ENCODE results near the gene CACHD1.

Gene CACHD1

DNA sequence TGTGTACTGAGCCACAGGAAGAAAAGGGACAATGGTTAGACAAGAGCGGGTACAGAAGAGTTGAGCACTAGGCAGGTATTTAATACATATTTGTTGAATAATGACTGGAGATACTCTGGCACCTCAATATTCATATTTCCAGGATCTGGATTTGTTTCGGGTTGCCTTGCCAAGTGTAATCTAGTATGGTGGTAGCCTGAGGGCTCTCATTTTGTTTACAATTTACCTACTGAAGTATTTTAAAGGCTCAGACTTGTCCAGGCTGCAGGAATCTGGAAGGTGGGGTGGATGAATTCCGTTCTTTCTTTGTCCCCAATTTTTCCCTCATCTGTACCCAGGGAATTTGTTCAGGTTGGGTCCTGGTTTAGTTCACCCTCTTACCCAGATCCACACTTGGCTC lies 95.0 kb downstream of the CACHD1 start:
- Mint-ChIP-seq H3K27me3 (peaks cover 32% of the 10 kb centered on the region), H3K9me3 (no peaks in the 10 kb centered on the region), H3K4me1 (no peaks in the 10 kb centered on the region), H3K4me3 (no peak overlapping the region), H3K27ac (no peak overlapping the region), H3K36me3 (no peaks in the 10 kb centered on the region)
- no peak for ATAC-seq

DNA sequence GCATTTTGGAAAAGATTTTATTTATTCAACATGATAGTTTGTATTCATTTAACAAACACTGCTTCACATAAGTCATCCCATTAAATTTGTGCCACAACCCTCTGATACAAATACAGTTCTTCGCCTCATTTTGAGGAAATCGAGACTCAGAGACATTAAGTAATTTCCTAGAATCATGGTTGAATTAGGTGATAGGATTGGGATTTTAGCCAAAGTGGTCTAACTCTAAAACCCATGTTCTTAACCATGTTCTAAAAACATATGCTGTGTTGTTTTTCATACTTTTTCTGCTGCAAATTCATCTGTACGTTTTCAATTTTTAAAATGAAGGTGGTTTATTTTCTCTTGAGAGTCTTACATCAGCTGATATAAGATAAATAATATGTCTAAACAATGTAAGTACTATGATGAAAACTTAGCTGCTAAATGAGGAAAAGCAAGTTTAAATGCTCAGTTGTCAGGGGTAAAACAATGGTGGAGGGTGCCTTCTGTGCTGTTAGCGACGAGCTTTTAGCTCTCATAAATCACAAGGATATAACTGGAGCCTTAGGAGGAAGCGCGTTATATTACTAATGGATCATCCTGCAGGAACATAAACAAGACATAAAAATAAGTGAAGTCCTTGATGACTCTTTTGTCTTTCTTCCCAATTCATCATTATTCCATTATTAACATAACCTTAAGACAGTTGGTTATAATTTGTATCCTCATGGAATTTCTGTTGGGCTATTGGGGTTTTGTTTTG lies 97.7 kb downstream of the CACHD1 start:
- H3K27ac Mint-ChIP-seq = no peak overlapping the region

DNA sequence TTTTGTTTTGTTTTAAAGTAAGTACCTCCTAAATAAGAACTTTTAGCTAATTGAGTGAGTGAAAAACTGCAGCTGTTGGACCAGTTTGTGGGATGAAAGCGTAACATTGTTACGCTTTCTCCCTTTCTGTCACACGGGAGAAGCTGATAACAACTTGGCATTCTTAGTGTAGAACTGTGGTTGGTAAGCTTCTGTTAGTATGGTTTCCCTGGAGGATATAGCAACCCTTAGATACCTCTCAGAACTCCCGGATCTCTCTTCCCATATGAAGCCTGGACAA lies 98.2 kb downstream of the CACHD1 start:
- Mint-ChIP-seq H3K4me1 (no peaks in the 10 kb centered on the region), H3K36me3 (no peaks in the 10 kb centered on the region), H3K27ac (no peak overlapping the region), H3K27me3 (peaks cover 14% of the 10 kb centered on the region), H3K4me3 (no peak overlapping the region), H3K9me3 (no peaks in the 10 kb centered on the region)
- ATAC-seq = no peak

More for the DNA sequence above, 97.7 kb downstream of the CACHD1 start:
- Mint-ChIP-seq H3K27me3 (peaks cover 14% of the 10 kb centered on the region), H3K36me3 (no peaks in the 10 kb centered on the region), H3K9me3 (no peaks in the 10 kb centered on the region), H3K4me1 (no peaks in the 10 kb centered on the region), H3K4me3 (no peak overlapping the region)
- no peak for ATAC-seq

DNA sequence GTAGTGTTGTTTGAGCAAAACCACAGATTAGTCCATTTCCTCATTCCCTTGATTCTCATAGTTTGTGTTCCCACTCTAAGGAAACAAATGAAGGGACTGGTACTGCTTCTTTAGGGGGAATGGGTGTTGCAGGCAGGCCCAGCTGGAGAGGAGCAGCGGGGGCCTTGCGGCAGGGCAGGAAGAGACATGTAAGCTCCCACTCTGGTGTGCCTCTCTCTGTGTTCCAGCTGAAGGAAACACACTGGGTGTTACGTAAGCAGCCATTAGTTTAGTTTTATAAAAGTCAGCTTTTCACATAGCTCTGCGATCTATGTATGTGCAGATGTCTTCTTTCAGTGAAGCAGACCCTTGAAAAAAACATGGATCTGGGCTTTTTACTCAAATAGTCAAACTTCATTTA lies 99.5 kb downstream of the CACHD1 start:
- Mint-ChIP-seq H3K4me1 (no peaks in the 10 kb centered on the region), H3K9me3 (no peaks in the 10 kb centered on the region), H3K27me3 (peaks cover 11% of the 10 kb centered on the region), H3K27ac (no peak overlapping the region), H3K4me3 (no peak overlapping the region), H3K36me3 (no peaks in the 10 kb centered on the region)
- ATAC-seq = no peak

DNA sequence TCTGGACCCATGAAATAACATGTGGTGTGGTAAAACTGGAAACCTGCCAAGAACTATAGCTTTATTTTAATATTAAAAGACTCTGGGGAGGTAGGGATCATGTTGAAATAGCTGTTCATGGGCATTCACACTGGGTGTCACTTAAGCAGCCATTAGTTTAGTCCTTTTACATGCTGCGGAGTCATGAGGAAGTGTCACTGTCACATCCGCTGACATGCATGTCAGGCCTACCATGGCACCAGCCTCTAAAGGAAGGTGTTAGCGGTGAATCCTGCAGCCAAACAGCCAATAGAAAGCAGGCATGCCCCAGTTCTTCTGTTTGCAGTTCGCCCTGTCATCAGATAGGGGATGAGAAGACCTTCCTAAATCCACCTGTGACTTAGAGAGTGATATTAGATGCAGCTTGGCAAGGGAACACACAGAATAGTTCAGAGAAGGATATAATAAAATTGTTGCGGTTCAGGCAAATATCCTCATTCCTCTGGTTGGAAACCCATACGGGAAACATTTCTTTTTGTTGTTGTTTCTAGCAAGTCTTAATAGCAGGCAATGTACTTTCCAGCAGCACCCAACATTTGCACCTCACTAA lies 100.4 kb downstream of the CACHD1 start:
- Mint-ChIP-seq H3K4me1 (no peaks in the 10 kb centered on the region), H3K27ac (no peak overlapping the region), H3K4me3 (no peak overlapping the region), H3K27me3 (peaks cover 1% of the 10 kb centered on the region), H3K36me3 (no peaks in the 10 kb centered on the region), H3K9me3 (no peaks in the 10 kb centered on the region)
- no peak for ATAC-seq

DNA sequence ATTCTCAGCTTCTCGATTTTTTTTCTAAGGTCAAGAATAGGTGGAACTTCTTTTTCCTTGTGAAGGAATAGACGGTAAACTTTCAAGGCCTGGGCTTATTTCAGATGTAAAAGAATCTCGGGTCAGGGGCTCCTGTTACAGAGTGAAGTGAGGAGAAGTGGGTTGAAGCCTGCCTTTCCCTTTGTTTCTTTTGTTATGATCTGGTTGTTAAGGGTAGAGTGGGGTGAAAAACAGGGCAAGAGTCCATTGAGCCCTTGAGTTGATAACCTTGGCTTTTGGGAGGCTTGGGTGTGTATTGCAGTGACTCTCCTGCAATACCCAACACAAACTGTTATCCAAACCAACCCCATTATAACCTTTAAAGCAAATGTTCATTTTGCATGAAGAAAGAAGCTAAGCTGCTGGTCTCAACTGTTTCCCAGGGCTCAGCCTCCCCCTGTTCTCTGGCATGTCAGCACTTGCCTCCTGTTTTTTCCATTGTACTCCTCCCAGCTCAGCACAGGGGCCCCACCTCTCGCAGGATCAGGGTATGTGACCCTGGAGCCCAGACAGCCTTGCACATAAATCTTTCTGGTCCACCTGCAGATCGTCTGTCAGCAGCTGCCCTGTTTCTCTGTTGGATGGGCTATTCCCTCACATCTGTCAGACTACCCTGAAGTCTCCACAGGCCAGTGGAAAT lies 102.4 kb downstream of the CACHD1 start:
- ATAC-seq = no peak
- Mint-ChIP-seq H3K4me1 (no peaks in the 10 kb centered on the region), H3K9me3 (no peaks in the 10 kb centered on the region), H3K36me3 (no peaks in the 10 kb centered on the region), H3K27me3 (no peaks in the 10 kb centered on the region), H3K27ac (no peak overlapping the region), H3K4me3 (no peak overlapping the region)

DNA sequence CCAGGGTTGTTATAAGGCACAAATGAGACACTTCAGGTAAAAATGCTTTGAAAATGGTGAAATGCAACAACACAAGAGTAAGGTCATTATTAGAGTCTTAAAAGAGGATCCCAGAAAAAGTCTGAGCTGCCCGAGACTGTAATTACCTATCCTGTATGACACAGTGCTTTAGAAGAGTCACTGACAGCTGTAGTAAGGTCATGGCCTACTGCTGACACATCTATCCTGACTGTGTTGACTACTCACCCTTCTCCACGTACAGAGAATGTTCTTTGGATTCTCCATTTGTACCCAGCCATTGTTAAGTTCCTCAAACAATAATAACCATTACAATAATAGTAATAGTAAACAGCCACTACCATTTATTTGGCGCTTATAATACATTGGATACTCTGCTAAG lies 104.4 kb downstream of the CACHD1 start:
- no peaks in the 10 kb centered on the region for H3K27me3 Mint-ChIP-seq
- no peak overlapping the region for H3K27ac Mint-ChIP-seq
- no peak for ATAC-seq
- H3K36me3 Mint-ChIP-seq = no peaks in the 10 kb centered on the region
- no peak overlapping the region for H3K4me3 Mint-ChIP-seq
- H3K9me3 Mint-ChIP-seq = no peaks in the 10 kb centered on the region
- no peaks in the 10 kb centered on the region for H3K4me1 Mint-ChIP-seq

DNA sequence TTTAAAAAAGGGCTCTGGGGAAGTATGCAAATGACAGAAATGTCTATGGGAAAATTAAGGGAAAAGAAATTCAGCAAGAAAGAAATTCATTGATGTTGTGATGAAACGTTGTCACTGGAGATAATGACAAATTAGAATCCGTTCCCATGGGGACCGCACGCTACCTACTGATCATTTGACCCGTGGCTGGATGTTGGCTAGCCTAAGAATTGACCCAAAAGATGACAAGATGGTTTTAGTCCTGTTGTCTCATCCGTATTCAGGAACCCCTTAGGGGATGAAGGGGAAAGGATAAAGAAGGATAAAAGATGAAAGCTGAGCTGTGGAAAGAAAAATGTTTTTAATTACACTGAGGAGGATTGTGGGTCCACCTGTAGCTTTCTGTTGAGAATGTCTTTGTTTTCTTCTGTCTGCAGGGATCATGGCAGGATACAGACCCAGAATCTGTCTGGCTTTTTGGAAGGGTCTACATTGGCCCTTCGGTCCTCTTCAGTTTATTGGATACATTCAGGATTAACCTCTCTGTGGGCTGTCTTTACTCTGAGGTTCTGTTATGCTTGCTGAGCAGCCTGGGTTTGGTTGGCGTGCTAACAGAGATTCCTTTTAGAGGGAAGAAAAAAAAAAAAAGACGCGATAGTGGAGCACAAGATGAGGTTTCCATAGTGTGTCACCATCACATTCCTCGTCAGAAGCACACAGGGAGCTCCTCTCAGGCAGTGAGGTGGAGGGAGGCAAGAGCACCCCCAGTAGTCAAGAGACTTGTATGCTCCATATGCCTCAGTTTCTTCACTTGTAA lies 106.2 kb downstream of the CACHD1 start:
- H3K9me3 Mint-ChIP-seq = no peaks in the 10 kb centered on the region
- no peak overlapping the region for H3K27ac Mint-ChIP-seq
- H3K4me1 Mint-ChIP-seq = no peaks in the 10 kb centered on the region
- H3K4me3 Mint-ChIP-seq = no peak overlapping the region
- no peaks in the 10 kb centered on the region for H3K27me3 Mint-ChIP-seq
- no peaks in the 10 kb centered on the region for H3K36me3 Mint-ChIP-seq
- ATAC-seq = no peak

DNA sequence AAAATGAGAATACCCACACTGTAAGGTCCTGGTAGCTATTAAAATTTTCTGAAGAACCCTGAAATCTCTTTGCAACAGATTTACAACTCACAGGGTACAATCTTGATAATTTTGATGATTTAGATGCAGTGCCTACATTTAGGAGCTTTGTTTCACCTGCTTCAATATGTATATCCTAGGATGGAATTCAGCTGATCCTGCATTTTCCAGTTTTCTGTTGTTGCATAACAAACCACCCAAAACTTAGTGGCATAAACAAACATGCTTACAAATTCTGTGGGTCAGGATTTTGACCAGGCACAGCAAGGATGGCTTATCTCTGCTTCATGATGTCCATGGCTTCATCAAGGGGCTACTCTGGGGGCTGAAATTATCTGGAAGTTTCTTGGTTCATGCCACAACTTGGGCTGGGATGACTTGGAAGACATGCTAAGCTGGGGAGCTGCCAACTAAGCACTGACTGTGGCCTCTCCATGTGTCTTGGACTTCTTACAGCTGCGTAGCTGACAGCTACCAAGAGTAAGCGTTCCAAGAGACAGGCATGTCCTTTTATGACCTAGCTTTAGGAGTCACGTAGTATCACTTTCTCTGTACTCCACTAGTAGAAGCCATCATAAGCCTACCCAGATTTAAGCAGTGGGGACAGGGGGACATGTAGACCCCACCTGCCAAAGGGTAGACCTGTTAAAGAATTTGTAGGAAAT lies 108.5 kb downstream of the CACHD1 start:
- H3K4me1 Mint-ChIP-seq = no peaks in the 10 kb centered on the region
- no peak for ATAC-seq
- no peak overlapping the region for H3K27ac Mint-ChIP-seq
- H3K36me3 Mint-ChIP-seq = no peaks in the 10 kb centered on the region
- H3K27me3 Mint-ChIP-seq = peaks cover 11% of the 10 kb centered on the region
- no peaks in the 10 kb centered on the region for H3K9me3 Mint-ChIP-seq
- H3K4me3 Mint-ChIP-seq = no peak overlapping the region

DNA sequence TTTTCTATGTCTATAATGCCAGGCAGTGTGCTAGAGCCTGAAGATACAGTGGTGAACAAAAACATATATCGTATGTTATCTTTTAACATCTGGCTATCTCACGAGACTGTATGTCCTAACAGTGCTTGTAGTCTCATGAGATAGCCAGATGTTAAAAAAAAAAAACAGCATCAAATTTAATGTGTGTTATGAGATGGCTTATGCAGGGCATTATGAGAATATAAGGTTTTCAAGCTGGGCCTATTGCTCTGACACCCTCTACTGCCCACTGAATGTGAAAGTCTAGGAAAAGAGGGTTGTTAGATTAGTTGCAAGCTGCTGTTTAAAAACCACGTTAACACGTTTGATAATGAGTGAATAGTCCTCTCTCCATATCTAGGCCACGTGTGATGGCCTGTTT lies 109.8 kb downstream of the CACHD1 start:
- ATAC-seq = no peak
- H3K9me3 Mint-ChIP-seq = no peaks in the 10 kb centered on the region
- no peak overlapping the region for H3K4me3 Mint-ChIP-seq
- no peaks in the 10 kb centered on the region for H3K36me3 Mint-ChIP-seq
- no peaks in the 10 kb centered on the region for H3K4me1 Mint-ChIP-seq
- no peak overlapping the region for H3K27ac Mint-ChIP-seq
- H3K27me3 Mint-ChIP-seq = peaks cover 11% of the 10 kb centered on the region

DNA sequence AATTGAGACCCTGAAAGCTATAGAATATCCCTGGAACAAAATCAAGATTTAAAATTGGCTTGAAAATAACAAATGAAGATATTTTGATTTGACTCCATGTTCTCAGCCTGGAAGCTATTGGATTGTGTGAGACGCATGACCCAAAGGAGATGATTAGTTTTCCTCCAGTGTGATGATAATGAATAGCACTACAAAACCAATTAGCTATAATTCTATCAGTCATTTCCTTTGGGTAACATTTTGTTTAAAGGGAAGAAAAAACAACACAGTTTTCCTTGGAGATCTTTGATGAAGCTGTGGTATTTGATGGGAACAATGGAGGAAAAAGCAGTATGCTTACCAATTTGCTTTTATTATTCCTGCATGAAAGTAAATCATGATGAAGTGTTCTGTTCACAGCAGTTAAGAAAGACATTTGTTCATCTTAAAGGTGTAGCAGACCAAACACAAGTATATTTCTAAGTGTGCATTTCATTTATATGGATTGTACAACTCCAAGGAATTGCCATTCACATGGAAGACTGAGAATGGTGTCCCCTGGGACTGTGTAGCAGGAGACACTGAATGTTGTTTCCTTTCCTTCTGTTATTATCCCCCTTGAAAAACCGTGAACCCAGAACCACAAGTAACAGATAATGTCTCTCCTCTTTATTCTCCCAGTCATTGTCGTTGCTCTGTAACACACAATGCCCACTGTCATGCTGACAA lies 111.4 kb downstream of the CACHD1 start:
- Mint-ChIP-seq H3K36me3 (no peaks in the 10 kb centered on the region), H3K9me3 (no peaks in the 10 kb centered on the region), H3K27ac (no peak overlapping the region), H3K27me3 (peaks cover 11% of the 10 kb centered on the region), H3K4me3 (no peak overlapping the region), H3K4me1 (no peaks in the 10 kb centered on the region)
- no peak for ATAC-seq

DNA sequence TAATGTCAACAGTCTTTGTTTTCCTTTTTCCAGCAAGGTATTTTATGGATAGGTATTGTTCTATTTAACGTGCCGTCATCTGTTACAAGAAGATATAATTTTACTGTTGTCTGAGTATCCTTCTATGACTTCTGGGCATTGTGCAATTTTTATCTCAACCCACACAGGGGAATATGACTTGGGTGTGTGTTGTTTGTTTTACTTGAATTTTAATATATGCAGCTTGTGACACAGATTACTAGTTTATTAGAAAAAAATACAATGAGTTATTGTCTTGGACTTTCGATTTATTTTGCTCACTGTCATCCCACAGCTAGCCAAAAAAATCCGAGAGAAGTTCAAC lies 111.9 kb downstream of the CACHD1 start:
- Mint-ChIP-seq H3K27ac (no peak overlapping the region), H3K4me3 (no peak overlapping the region), H3K4me1 (no peaks in the 10 kb centered on the region), H3K9me3 (no peaks in the 10 kb centered on the region), H3K27me3 (peaks cover 11% of the 10 kb centered on the region), H3K36me3 (no peaks in the 10 kb centered on the region)
- no peak for ATAC-seq

DNA sequence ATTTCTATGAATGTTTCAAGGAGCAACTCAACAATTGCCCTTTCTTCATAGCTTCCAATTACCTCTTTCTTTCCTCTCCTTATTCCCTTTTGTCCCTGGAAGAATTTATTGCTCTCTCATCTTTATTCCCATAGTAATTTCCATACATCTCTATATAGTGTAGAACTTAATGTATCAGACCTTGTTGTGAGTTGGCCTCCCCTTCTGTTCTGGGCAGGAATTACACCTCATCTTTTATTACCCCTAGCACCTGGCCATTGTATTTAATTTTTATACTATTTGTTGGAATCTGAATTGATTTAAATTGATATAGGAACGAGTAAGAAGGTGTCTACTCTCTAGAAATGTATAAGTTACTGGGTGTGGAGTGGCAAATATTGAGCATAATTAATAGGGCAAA lies 114.5 kb downstream of the CACHD1 start:
- no peak overlapping the region for H3K4me3 Mint-ChIP-seq
- H3K27me3 Mint-ChIP-seq = peaks cover 11% of the 10 kb centered on the region
- H3K4me1 Mint-ChIP-seq = no peaks in the 10 kb centered on the region
- no peaks in the 10 kb centered on the region for H3K36me3 Mint-ChIP-seq
- no peaks in the 10 kb centered on the region for H3K9me3 Mint-ChIP-seq
- ATAC-seq = no peak
- H3K27ac Mint-ChIP-seq = no peak overlapping the region

DNA sequence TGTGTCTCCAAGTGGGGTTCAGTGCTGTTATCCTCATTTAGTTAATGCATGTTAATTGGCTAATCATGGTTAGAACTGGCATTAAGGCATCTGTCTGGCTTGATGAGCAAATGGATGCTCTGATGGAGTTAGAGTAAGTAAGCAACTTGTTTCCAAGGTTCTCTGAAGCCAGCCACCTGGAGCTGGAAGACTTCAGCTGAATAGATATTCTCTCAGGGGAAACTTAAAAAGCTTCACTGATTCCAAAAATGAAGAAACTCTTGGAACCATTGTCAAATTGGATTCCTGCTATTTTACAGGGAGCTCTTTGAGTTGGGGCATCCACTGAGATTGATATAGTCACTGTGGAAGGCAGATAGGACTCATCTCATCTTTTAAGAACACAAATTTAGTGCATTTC lies 118.9 kb downstream of the CACHD1 start:
- Mint-ChIP-seq H3K27ac (no peak overlapping the region), H3K4me3 (no peak overlapping the region), H3K9me3 (no peaks in the 10 kb centered on the region), H3K4me1 (no peaks in the 10 kb centered on the region), H3K27me3 (no peaks in the 10 kb centered on the region), H3K36me3 (no peaks in the 10 kb centered on the region)
- ATAC-seq = no peak

DNA sequence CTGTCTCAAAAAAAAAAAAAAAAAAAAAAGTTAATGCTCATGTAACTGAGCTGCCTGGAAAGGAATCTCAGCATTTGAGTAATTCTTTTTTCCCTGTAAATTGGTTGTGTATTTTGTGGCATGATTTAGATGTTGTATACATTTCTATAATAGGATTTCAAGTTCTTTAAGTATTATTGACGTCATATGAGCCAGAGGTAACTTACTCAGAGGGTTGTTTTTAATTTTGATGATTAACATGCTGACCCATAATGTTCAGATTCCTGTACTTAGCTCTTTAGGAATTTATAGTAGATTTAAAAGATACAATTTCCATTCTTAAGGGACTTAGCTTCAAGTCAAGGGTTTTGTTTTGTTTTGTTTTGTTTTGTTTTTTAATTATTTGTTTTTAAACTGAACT lies 120.4 kb downstream of the CACHD1 start:
- Mint-ChIP-seq H3K27ac (no peak overlapping the region), H3K36me3 (no peaks in the 10 kb centered on the region), H3K9me3 (no peaks in the 10 kb centered on the region), H3K27me3 (no peaks in the 10 kb centered on the region), H3K4me1 (no peaks in the 10 kb centered on the region), H3K4me3 (no peak overlapping the region)
- no peak for ATAC-seq

All from stimulated activated memory B cell treated with anti-CD40 and anti-IgM and Interleukin-4, amounts not matched to agents 10 μg/mL and 1 μg/mL and 100 μg/mL, for 72 hours (primary cell).